Ovary (tissue), 3 donors: ENCODE measurements around the gene NCOA1.

Experiments used
- POLR2A ChIP-seq: fragments of 450-650 bp; IDR thresholded peaks from one replicate; pipeline ENCODE4 v1.6.1; 2017; ENCODE audit warnings: antibody characterized with exemption, mild to moderate bottlenecking, moderate library complexity
- TF ChIP-seq, protein P1 (sequence below), 3 donors: fragments of 450-650 bp in 2 of 3; fragments of 200-600 bp in 1 of 3; IDR thresholded peaks; one replicate each; pipeline versions ENCODE4 v1.5.1 to v1.8.0; 2016 to 2022; ENCODE audit warnings: antibody characterized with exemption in 3 of 3, mild to moderate bottlenecking in 1 of 3
- donor health status: DM: no; HTN: no; CAD: no.

GRCh38 chr2:24541621-24542020, 50.6 kb downstream of the NCOA1 start:
- TF ChIP-seq, protein P1, sequence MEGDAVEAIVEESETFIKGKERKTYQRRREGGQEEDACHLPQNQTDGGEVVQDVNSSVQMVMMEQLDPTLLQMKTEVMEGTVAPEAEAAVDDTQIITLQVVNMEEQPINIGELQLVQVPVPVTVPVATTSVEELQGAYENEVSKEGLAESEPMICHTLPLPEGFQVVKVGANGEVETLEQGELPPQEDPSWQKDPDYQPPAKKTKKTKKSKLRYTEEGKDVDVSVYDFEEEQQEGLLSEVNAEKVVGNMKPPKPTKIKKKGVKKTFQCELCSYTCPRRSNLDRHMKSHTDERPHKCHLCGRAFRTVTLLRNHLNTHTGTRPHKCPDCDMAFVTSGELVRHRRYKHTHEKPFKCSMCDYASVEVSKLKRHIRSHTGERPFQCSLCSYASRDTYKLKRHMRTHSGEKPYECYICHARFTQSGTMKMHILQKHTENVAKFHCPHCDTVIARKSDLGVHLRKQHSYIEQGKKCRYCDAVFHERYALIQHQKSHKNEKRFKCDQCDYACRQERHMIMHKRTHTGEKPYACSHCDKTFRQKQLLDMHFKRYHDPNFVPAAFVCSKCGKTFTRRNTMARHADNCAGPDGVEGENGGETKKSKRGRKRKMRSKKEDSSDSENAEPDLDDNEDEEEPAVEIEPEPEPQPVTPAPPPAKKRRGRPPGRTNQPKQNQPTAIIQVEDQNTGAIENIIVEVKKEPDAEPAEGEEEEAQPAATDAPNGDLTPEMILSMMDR (IDR thresholded peaks at IDR 0.05) = no peak
- TF ChIP-seq POLR2A = no peak
